ENCODE results near the gene KCNQ1.

- TF ChIP-seq POLR2A (IDR thresholded peaks at IDR 0.05) (no peak), CTCF (IDR thresholded peaks at IDR 0.05) (no peak)
Measured at GRCh38 chr11:2578929-2579270, 134.1 kb downstream of the KCNQ1 start.
